Stimulated activated CD8-positive, alpha-beta memory T cell treated with anti-CD3 and anti-CD28 coated beads, Interleukin-7, amount 100 ng/mL, for 24 hours (primary cell): ENCODE results near the gene ALDH1L1.

ENCODE experiments used
- DNase-seq: peaks from one replicate; pipeline ENCODE4 v3.0.0-alpha.2; 2020; ENCODE audit warnings: low read depth

Gene ALDH1L1

GRCh38 chr3:126180477-126181397 is at the start of gene ALDH1L1:
Gene ALDH1L1, minus strand, starts transcription at chr3:126180586. Its CDS starts 19,607 bp downstream, at chr3:126160979.
- DNase-seq = no peak

- DNase-seq = no peak
These were observed 46.0 kb upstream of the ALDH1L1 start for GRCh38 chr3:126226374-126226773.

- no peak for DNase-seq
These were observed 36.0 kb upstream of the ALDH1L1 start for GRCh38 chr3:126216416-126216815.

- DNase-seq = no peak
These were observed 33.1 kb upstream of the ALDH1L1 start for GRCh38 chr3:126213379-126214028.

- DNase-seq = no peak
These were observed 32.4 kb upstream of the ALDH1L1 start for GRCh38 chr3:126212620-126213378.

GRCh38 chr3:126212250-126212619 is 31.8 kb upstream of the ALDH1L1 start:
- no peak for DNase-seq

GRCh38 chr3:126211569-126211968 is 31.2 kb upstream of the ALDH1L1 start:
- DNase-seq = no peak

GRCh38 chr3:126210606-126211005 is 30.2 kb upstream of the ALDH1L1 start:
- DNase-seq = no peak

- DNase-seq = no peak
These were observed 29.4 kb upstream of the ALDH1L1 start for GRCh38 chr3:126209741-126210140.

- no peak for DNase-seq
These were observed 28.3 kb upstream of the ALDH1L1 start for GRCh38 chr3:126208606-126209256.

GRCh38 chr3:126208182-126208581 is 27.8 kb upstream of the ALDH1L1 start:
- no peak for DNase-seq

GRCh38 chr3:126207166-126207565 is 26.8 kb upstream of the ALDH1L1 start:
- DNase-seq = no peak

- no peak for DNase-seq
These were observed 25.6 kb upstream of the ALDH1L1 start for GRCh38 chr3:126205717-126206655.

- DNase-seq = no peak
These were observed 22.3 kb upstream of the ALDH1L1 start for GRCh38 chr3:126202680-126203079.

GRCh38 chr3:126202276-126202675 is 21.9 kb upstream of the ALDH1L1 start:
- no peak for DNase-seq

- DNase-seq = no peak
These were observed 20.8 kb upstream of the ALDH1L1 start for GRCh38 chr3:126201168-126201567.

- DNase-seq = no peak
These were observed 20.1 kb upstream of the ALDH1L1 start for GRCh38 chr3:126200534-126200933.

GRCh38 chr3:126199256-126199655 is 18.9 kb upstream of the ALDH1L1 start:
- DNase-seq = no peak

- peak; percentile 20 for DNase-seq
These were observed 17.6 kb upstream of the ALDH1L1 start for GRCh38 chr3:126197854-126198584.

GRCh38 chr3:126197343-126197742 is 17.0 kb upstream of the ALDH1L1 start:
- no peak for DNase-seq
